Astrocyte of the cerebellum (primary cell): ENCODE data around the gene PRKN.

Experiments
- DNase-seq: peaks from one replicate; pipeline ENCODE4 v3.0.0-alpha.2; 2011; ENCODE audit warnings: low read depth
- H3K4me3 ChIP-seq: 2 replicates; pipeline ENCODE4 v1.5.1; 2011; ENCODE audit warnings: mild to moderate bottlenecking, low read depth, low read length, moderate library complexity
- in situ Hi-C: cut with HindIII; loops from 2 replicates; pipeline ENCODE4 v1.10.0; 2017; ENCODE audit warnings: low sequenced_read_pairs
- TF ChIP-seq, protein P1 (sequence below): IDR thresholded peaks from 2 replicates; pipeline ENCODE4 v1.5.1; 2012; ENCODE audit warnings: low read length, low read depth, moderate library complexity, mild to moderate bottlenecking; ENCODE audit errors: missing control alignments

PRKN gene

DNA sequence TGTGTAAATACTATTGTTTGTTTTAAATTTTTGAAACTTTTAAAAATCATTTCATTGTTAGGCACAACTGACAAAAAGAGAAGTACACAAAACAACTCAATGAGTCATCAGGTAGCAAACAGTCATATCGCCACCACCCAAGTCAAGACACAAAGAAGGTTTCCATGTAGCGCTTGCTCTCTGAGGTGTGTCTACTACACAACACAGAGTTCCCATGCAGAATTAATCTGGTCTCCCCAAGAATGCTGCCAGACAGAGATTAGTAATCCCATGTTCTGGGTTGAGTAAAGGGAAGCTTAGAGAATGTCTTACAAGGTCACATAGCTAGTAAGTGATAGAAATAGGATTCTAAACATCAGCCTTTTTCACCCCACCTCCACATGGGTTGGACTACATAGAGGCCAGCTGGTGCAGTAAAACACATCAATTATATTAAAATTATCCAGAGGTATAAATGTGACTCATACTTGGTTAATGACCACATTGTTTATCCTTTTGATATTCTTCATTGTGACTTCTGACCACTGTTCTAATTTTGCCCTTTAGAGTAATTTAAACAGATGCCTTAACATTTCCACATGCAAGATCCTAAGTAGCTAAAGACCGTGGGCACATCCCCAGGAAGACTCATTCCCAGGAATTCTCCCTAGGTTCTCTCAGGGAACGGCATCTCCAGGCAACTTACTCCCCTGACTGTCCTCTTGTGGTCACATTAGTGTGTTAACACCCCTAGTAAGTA is 413.5 kb downstream of the PRKN start:
- in situ Hi-C loops: no loop called here
- peak; percentile 20 for DNase-seq
- TF ChIP-seq, protein P1, sequence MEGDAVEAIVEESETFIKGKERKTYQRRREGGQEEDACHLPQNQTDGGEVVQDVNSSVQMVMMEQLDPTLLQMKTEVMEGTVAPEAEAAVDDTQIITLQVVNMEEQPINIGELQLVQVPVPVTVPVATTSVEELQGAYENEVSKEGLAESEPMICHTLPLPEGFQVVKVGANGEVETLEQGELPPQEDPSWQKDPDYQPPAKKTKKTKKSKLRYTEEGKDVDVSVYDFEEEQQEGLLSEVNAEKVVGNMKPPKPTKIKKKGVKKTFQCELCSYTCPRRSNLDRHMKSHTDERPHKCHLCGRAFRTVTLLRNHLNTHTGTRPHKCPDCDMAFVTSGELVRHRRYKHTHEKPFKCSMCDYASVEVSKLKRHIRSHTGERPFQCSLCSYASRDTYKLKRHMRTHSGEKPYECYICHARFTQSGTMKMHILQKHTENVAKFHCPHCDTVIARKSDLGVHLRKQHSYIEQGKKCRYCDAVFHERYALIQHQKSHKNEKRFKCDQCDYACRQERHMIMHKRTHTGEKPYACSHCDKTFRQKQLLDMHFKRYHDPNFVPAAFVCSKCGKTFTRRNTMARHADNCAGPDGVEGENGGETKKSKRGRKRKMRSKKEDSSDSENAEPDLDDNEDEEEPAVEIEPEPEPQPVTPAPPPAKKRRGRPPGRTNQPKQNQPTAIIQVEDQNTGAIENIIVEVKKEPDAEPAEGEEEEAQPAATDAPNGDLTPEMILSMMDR: no peak
- H3K4me3 ChIP-seq: no peak overlapping the region

DNA sequence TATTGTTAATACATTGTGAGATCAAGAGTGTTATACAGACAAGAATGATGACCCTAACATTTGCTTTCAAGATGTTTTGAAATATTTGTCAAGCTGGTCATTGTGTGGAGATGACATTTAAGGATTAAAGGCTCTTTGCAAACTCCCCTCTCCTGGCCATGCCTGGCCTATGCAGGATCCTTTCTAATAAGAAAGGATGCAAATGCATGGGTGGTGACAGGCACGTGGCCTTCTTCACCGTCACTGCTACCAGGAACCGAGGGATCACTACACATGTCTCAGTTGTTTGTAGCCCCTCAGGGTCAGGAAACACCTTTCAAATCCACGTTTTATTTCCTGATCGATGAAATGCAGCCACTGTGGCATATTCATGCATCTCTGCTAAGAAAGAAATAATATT is 419.7 kb downstream of the PRKN start:
- in situ Hi-C loops: no loop called here
- TF ChIP-seq, protein P1: no peak
- DNase-seq: no peak
- no peak overlapping the region for H3K4me3 ChIP-seq

DNA sequence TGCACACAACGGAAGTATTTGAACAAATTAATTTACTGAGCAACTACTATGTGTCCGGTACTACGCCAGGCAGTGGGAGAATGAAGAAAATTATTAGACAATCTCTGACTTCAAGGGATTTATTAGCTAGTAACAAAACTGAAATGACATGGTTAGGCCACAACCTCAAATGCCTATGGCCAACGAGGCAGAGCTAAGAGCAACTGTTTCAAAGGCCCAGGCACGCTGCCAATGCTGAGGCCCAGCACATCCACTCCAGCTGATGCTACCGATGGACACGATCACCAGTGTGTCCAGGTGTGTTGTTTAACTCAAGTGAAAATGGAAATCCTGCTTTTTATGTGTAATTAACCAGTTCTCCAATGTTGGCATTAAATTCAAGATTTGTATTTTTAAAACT is 420.9 kb downstream of the PRKN start:
- H3K4me3 ChIP-seq: no peak overlapping the region
- TF ChIP-seq, protein P1: no peak
- no peak for DNase-seq
- in situ Hi-C loops: no loop called here

DNA sequence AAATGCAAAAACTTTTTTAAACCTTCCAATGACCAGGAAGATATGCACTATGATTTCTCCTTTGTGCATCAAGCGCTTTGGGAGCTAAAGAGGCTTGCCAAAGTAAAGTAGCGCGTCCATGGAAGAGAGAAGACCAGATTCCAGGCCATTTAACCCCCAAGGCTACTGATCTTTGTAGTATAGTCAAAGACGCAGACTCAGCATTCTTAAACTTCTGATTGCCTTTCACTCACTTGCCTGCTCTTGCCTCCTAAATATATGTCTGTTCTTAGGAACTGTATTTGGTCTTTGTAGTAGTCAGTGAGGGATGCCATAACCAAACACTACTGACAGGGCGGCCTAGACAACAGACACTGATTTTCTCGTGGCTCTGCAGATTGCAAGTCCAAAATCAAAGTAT is 426.4 kb downstream of the PRKN start:
- no peak overlapping the region for H3K4me3 ChIP-seq
- in situ Hi-C loops: no loop called here
- TF ChIP-seq, protein P1: no peak
- no peak for DNase-seq

DNA sequence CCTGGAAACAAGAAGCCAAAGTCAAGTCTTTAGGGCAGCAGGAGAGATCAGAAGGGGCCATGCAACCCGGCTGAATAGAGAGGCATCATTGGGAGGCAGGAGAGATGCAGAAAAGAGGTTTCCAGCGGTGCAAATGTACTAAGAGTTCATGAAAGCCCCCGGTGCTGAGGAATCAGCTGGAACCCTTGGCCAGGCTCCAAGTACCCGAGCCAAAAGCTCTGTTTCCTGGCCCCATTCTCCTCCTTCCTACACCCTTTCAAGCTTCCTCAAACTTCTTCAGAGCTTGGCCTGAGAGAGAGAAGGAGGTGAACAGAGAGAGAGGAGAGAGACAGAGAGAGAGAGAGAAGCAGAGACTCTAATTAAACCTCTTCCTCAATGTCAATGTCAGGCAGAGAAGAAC is 433.5 kb downstream of the PRKN start:
- no peak for DNase-seq
- in situ Hi-C loops: no loop called here
- TF ChIP-seq, protein P1: no peak
- H3K4me3 ChIP-seq: no peak overlapping the region

DNA sequence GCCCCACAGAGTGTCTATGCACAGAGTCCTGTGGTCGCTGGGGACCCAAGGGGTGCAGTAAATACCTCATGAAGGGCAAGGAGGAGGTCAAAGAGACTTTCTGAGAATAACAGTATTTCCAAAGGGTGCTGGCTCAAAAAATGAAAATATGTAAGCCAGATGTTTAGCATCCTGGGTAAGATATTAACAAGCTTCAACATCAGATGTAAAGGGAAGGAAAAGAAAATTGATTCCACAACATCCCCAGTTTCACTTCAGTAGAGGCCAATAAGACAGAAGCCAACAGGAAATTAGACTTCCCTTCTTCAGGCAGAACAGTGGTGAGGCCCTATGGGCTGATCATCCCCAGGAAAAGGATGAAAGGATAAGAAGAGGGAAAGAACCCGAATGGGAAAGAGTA is 434.7 kb downstream of the PRKN start:
- DNase-seq: no peak
- in situ Hi-C loops: no loop called here
- H3K4me3 ChIP-seq: no peak overlapping the region
- TF ChIP-seq, protein P1: no peak
